Measurements from ENCODE around the gene DGKA.
"Not testable (repeated sequence)": the region's sequence is repeated elsewhere in the genome, so short reads cannot be mapped to it uniquely, and the experiment has no call there.

The DGKA gene

DNA sequence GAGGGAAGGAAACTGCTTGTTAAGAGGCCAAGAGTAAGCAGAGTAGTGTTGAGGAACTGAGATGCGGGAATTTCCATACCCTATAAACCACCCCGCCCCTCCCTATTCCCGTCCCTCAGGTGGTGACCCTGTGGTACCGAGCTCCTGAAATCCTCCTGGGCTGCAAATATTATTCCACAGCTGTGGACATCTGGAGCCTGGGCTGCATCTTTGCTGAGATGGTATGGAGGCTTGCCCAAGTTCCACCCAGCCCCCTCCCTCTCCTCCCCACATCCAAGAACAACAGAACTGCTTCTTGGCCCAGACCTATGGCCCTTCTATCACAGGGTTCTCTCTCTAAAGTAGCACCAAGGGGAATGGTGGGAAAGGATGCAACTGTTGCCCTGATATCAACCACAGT lies 38.4 kb downstream of the DGKA start:
- DNase-seq (ENCODE audit: low spot score), result no peak

DNA sequence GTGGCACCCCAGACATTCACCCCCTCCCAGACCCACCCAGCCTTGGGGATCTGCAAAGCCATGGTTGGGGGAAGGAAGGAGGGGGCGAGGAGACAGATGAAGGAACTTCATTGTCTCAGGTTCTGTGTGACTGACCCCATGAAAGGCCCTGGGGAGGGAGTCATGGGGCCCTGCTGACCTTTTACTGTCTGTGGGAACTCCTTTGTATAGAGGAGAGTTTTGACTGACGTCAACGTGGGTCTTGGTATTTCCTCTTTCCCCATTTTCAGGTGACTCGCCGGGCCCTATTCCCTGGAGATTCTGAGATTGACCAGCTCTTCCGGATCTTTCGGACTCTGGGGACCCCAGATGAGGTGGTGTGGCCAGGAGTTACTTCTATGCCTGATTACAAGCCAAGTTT lies 39.8 kb downstream of the DGKA start:
- no peak for DNase-seq (ENCODE audit: low spot score)

DNA sequence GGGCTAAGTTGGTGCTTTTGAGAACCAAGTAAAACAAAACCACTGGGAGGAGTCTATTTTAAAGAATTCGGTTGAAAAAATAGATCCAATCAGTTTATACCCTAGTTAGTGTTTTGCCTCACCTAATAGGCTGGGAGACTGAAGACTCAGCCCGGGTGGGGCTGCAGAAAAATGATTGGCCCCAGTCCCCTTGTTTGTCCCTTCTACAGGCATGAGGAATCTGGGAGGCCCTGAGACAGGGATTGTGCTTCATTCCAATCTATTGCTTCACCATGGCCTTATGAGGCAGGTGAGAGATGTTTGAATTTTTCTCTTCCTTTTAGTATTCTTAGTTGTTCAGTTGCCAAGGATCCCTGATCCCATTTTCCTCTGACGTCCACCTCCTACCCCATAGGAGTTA lies 41.1 kb downstream of the DGKA start:
- peak; percentile 64 for DNase-seq (ENCODE audit: low spot score)

DNA sequence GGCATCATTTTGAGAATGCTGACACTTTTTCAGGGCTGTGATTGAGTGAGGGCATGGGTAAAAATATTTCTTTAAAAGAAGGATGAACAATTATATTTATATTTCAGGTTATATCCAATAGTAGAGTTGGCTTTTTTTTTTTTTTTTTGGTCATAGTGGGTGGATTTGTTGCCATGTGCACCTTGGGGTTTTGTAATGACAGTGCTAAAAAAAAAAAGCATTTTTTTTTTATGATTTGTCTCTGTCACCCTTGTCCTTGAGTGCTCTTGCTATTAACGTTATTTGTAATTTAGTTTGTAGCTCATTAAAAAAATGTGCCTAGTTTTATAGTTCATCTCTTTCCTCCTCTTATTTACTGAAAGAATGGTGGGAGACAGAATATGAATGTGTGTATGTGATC lies 41.5 kb downstream of the DGKA start:
- DNase-seq (ENCODE audit: low spot score), result no peak

DNA sequence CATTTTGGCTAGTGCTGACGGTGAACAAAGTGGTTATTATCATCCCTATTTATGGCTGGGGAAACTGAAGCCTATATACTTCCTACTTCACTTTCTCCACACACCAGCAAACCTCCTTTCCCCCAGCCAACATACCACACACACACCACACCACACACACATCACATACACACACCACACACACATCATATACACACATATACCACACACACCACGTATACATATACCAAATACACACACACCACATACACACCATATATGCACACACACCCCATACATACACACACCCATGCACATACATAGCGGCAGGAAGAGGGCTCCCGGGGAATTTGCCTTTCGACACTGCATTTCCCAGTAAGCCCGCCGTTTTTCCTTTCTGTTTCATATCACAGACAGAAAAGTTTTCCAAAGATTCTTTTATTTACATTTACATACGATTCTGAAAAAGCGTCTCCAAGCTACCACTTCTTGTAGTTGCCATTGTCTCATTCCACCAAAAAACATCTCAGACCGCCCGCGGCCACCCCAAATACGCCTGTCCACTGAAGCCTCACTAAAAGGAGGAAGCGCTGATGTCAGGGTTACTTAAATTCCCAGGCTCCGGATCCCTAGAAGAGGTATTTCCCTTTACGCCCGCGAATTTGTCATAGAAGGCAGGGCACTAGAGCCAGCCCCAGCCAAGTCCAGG lies 42.1 kb downstream of the DGKA start:
- no peak for DNase-seq (ENCODE audit: low spot score)

DNA sequence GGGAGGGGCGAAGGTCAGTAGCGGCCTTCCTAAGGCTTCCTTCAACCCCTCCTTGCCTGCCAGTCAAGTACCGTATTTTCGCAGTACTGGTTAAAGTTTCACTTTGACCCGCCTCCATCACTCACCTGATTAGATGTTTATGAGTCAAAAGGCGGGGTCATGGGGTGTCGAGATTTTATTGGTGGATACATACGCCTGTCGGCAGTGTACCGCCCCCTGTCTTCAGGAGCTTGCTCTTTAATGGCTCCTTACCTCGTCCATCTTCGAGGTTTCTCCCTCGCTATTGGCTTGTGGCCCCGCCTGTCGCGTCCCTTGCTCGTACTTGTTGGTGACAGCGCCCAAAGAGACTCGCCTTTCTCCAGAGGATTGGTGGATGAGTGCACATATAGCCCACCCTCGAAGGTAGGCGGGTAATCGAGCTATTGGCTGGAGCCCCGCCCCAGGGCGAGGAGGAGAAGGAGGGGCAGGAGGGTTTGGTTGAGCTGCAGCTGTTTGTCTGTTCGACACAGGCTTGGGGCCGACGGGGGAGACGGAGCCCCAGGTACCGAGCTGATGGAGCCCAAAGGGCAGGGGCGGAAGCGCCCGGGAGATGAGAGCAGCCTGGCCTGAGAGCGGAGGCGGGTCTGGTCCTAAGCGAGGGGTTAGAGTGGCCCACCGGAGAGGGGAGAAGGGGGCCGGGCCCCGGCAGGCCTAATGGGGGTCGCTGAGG lies 42.8 kb downstream of the DGKA start, which contains the start of gene RAB5B:
Gene RAB5B (plus strand): TSS at position 480 of the 709 bp plus-strand sequence. CDS start 12,883 bp downstream, outside the sequence.
- DNase-seq (ENCODE audit: low spot score), result peak; percentile 97

DNA sequence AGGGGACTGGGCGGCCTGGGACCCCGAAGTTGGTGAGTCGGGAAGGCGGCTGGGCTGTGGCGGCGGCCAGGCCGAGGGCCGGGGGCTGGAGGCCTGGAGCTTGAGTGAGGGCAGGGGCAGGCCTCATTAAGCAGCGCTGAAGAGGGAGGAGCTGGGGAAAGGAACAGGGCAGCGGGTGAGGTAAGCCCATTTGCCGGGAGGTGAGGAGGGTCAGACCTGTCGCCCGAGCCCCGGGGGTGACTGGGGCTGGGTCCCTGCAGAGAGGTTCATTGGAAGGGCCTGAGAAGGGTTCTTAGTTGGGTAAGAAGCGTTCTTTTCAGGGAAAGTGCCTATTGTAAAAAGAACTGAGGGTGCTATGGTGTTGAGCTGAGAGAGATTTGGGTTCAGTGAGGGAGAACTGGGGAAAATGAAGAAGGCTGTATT lies 43.4 kb downstream of the DGKA start:
- DNase-seq (ENCODE audit: low spot score), result peak; percentile 43

DNA sequence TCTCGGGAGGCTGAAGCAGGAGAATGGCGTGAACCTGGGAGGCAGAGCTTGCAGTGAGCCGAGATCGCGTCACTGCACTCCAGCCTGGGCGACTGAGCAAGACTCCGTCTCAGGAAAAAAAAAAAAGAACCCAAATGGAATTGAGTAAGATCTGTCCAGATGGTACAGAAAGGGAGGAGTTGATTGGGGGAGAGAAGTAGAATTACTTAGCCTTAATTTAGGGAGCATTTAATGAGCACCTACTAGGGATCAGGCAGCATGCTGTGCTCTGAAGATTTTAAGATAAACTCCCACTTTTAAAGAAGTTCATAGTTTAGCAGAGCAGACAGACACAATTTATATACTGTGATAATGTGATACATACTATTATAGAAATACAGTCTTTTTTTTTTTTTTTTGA lies 47.4 kb downstream of the DGKA start:
- DNase-seq (ENCODE audit: low spot score), result no peak

DNA sequence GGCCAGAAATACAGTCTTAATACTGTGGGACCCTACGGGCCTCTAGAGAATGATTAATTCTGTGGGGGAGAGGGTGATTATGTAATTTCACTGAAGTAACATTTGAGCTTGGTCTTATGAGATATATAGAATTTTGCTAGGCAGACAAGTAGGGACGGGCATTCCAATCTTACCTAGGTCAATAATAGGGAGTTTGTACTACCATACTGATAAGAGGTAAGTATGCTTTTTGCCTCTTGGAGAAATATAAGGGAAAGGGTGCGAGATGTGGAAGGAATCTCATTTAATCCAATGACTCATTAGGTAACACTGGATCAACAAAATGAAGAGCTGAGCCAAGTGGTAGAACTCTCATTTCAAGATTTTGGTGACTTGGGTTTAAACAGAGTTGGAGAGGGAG lies 48.1 kb downstream of the DGKA start:
- DNase-seq (ENCODE audit: low spot score), result no peak

DNA sequence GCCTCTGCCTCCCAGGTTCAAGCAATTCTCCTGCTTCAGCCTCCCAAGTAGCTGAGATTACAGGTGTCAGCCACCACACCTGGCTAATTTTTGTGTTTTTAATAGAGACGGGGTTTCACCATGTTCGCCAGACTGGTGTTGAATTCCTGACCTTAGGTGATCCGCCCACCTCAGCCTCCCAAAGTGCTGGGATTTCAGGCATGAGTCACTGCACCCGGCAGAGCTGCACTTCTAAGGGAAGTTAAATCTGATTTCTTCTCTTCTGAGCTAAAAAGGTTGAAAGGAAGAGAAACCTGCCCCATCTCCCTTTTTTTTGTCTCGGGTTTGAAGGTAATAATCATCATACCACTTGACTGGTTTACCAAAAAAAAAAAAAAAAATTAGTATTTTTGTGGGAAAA lies 50.9 kb downstream of the DGKA start:
- DNase-seq (ENCODE audit: low spot score), result not testable (repeated sequence)

DNA sequence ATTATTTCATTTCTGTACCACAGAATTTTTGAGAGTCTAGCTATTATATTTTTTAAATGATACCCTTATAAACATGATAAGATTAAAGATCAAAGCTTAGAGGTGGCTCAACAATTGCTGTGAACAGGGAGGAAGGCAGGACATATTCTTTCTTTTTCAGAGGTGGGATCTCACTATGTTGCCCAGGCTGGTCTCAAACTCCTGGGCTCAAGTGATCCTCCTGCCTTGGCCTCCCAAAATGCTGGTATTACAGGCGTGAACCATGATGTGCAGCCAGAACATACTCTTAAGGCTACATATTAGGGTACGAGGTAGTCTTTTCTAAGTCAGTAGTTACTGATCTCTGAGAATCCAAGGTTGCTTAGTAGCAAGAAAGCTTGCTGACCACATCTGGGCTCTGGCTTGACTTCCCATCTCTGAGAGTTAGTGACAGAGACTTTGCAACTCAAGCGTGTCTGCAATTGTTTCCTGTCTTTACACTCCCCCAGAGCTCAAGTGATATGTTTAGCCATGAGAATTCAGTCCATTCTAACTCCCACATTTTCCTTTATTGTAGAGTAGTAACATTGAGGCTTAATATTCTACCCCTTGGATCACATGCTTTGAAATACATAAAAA lies 51.5 kb downstream of the DGKA start:
- no peak for DNase-seq (ENCODE audit: low spot score)

DNA sequence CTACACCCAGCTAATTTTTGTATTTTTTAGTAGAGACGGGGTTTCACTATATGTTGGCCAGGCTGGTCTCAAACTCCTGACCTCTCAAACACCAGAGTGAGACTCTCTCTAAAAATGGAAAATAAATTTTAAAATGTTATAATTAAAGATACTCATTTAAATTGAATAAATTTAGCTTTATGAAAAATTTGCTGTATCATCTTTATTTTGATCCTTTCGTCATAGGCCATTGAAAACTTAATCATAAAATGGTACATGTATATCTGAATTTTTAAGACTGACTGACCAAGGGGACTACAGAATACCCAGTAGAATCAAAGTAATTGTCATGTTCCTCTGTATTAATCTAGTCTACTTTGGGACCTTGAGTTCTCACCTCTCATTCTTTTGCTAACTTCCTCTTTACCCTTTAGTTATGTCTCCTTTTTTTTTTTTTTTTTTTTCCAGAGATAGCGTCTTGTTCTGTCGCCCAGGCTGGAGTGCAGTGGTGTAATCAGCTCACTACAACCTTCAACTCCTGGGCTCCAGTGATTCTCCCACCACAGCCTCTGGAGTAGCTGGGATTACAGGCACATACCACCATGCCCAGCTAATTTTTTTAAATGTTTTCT lies 52.4 kb downstream of the DGKA start:
- DNase-seq (ENCODE audit: low spot score), result no peak

DNA sequence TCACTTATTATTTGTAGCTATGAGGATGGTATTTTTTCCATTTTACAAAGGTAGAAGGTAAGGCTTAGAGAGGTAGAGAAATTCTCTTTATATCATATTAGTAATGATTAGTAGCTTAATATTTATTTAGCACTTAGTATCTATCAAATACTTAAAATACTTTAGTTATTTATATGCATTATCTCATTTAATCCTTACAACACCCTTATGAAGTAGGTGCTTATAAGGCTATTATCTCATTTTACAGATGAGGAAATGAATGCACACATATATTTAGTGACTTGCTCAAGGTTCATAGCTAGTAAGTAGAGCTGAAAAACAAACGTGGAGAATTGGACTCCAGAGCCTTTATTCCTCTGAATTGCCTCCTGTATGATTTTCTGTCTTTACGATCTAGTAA lies 53.9 kb downstream of the DGKA start:
- DNase-seq (ENCODE audit: low spot score), result no peak

DNA sequence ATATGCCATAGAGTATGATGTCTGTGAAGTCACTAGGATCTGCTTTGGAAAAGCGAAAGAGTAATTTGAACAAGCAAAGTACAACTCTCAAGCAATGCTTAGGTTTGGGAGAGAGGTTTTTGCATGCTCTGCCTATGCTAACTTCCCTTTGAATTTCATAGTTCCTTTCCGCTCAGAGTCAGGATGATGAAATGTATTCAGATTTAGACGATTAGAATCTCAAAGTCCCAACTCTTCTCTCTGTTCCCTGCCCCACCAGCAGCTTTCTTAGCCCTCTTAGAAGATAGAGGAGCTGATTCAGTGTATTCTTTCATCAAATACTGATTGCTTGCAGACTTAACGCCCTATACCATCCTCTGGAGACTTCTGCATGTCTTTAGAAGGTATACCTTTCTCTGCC lies 54.4 kb downstream of the DGKA start:
- no peak for DNase-seq (ENCODE audit: low spot score)

DNA sequence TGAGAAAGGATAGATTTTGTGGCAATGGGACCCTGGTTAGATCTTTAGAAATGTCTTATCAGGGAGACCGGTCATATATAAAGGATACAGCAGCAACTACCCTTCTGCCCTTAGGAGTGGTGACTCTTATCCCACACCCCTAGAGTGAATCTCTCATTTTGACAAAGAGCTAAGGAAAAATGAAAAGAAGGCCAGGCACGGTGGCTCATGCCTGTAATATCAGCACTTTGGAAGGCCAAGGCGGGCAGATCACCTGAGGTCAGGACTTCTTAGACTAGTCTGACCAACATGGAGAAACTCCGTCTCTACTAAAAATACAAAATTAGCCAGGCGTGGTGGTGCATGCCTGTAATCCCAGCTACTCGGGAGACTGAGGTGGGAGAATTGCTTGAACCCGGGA lies 55.0 kb downstream of the DGKA start:
- DNase-seq (ENCODE audit: low spot score), result not testable (repeated sequence)

DNA sequence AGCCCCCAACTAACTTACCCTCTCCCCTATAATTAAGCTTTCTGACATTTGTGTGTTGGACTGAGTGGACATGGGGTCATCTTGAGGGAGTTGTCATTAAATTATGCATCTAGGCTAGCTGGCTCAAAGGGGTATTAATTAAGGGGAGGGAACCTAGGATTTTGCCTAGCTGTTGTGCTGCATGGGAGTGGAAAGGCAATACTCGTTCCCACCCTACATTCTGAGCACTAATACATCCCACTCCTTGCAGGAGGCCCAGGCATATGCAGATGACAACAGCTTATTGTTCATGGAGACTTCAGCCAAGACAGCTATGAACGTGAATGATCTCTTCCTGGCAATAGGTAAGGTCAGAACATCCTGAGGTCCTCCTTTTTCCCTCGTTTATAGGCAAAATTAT lies 60.1 kb downstream of the DGKA start:
- DNase-seq (ENCODE audit: low spot score), result no peak

DNA sequence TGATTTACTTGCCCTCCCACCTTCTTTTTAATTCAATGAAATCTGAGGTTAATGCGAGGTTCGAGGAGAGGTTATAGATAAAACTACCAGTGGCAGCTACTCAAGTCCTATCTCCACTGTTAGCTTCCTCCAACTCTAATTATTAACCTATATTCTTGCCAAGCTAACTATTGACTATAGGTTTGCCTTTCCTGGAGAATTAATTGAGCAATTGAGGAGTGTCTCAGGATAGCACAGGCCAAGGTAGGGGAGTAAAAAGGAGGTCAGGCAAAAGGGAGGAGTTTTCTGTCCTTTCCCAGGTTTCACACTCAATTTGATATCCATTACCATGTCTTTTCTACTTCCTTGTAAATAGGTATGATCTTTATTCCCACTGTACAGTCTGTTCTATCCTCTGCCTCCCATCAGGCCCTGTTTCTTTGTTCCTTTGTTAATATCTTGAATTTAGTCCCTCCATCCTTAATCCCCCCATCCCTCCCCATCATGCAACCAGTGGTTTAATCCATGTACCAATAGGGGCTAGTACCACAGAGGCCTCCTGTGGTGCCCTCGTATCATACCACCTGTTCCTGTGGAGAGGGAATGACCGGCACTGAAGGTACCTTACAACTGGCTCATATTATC lies 62.4 kb downstream of the DGKA start:
- DNase-seq (ENCODE audit: low spot score), result no peak

DNA sequence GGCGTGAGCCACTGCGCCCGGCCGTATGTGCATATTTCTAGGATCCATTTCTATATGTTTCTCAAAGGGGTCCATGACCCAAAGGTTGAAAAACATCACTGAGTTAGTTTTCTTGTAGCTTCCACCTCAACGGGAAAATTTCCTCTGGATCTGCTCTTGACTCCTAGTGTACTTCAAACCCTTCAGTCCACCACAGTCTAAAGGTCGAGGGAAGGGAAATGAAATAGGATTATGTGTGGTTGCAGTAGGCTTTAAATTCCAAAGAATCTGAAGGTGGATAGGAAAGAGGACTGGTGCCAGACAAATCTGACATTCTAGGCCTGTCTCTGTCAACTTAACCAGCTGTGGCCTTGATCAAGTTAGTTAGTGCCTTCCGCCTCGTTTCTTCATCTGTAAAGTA lies 64.4 kb downstream of the DGKA start:
- DNase-seq (ENCODE audit: low spot score), result no peak

DNA sequence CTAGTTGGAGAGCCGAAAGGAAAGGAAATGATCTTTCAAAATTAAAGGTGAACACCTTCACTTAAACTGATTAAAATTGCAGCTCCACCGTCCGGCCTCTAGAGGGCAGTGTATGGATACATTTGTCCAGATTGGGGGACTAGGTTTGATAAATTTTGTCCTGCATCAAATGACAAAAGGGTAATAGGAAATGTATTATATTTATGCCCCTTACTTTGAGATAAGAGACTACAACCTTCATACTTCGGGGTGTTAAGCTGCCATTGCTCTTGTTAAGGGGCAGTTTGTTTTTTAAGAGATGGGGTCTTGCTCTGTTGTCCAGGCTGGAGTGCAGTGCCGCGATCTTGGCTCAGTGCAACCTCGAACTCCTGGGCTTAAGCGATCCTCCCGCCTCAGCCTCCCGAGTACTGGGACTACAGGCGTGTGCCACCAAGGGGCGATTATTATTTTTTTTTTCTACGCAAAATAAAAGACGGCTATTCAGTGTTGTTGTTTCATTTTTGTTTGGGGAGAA lies 65.3 kb downstream of the DGKA start:
- peak; percentile 67 for DNase-seq (ENCODE audit: low spot score)

DNA sequence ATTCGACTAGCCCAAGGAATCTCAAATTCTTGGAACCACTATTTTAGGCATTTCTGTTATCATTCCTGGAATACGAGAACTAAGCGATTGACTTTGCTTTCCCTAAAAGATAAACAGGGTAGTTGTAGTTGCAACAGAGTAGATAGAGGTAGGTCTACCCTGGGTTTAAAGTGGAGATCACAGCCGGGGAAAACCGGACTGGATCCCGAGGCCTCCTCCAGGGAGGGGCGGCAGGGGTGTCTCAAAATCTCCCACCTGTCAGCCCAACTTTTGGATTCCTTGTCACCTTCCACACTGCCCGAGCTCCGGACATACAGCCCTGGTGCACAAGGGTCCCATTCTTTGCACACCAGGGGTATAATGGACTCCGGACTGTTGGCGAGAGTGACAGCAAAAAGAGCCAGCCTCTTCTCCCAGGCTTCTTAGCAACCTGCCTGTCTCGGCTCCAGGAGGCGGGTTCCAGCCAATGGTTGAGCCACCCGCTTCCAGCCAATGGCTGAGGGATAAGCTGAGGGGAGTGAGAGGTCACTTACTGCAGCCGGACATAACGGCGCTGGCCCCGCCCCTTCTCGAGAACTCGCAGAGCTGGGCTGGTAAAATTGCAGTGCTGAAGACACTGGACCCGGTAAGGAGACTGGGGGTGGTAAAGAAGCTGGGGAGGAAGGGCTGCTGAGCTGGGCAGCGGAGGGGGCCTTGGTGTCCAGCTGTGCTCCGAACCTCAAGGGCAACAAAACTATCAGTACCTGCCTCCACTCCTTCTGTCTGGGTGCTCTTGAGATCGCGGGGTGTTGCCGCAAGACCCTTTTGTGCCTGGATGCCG lies 66.0 kb downstream of the DGKA start, which contains the start of gene SUOX:
Gene SUOX (plus strand): TSS at position 562 of the 820 bp plus-strand sequence. CDS start 4,946 bp downstream, outside the sequence.
- peak; percentile 98 for DNase-seq (ENCODE audit: low spot score)

DNA sequence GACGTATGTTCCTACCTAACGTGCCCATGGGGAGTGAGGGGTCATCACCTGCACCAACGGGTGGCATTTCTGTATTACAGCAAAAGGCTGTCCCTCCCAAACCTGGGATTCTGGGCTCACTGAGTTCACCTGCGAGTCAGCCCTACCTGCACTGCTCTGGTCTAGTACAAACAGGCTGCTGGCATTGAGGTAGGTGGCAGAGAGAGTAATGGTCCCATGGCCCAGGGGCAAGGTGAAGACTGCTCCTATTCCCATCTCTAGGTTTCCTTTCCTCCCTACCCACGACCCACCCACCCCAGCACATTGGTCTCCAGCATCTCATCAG lies 66.5 kb downstream of the DGKA start:
- no peak for DNase-seq (ENCODE audit: low spot score)
